ENCODE measurements around the gene EEF1AKMT3.

EEF1AKMT3 gene

GRCh38 chr12:57821474-57822214 lies 49.2 kb downstream of the EEF1AKMT3 start:
- no peak for DNase-seq

DNA sequence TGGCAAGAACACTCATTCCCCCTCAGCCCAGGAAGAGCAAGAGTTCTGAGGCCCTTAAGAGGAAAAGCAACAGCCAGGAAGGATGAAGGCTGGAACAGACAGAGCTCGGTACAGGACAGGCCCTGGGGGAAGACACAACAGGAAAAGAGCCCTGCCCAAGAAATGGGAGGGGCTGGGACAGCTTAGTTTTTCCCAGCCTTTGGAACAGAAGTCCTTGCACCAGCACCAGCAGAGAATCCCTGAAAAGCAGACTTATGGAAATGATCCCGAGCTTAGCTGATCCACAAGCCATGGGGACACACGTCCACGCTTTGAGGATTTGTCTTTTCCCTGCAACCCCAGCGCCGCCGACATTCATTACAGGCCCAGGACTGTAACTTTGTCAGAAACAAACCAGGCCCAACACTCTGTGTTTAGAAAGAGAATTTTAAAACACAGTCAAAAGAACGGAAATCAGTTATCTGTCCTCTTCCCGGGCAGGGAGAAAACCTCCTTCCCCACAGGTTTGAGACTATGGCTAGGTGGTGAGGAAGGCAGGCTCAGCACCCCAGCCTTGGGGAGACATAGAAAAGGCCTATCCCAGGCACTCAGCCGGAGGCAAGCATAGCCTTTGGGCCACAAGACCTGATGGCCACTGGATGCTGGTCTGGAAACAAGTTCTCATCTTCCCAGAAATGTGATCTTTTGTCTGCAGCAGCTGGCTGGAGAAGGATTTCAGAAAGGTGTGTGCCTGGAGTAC lies 50.1 kb downstream of the EEF1AKMT3 start:
- no peak for DNase-seq

GRCh38 chr12:57823131-57823907 lies 50.9 kb downstream of the EEF1AKMT3 start:
- DNase-seq, result no peak

DNA sequence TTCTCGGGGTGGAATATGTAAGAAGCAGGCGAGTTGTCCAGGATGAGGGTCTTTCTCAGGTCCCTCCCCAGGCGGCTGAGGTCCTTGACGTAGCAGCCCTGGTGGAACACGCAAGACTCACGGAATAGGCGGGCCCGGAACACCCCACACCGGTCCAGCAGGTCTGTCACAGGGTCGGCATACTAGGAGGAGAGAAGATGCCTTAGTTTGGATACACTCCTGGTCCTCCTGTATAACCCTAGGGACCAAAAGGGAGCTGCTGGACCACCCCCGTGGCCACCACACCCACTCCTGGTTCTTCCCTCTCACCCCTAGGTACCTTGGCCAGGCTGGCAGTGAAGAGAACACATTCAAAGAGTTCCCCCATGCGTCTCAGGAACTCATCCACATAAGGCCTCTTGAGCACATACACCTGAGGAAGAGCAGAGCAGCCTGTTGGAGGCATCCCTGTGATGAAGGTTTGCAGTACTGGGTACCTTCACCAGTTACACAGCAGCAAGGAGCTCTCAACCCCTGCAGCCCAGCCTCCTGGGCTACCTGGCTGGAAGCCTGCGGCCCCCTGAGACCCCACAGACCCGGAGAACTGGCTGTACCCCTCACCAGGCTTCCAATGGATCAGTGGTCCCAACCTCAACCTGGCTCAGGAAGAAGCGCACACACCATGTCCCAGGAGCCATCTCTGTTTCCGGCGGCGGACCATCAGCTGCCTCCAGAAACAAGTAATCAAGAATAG lies 51.7 kb downstream of the EEF1AKMT3 start:
- no peak for DNase-seq

DNA sequence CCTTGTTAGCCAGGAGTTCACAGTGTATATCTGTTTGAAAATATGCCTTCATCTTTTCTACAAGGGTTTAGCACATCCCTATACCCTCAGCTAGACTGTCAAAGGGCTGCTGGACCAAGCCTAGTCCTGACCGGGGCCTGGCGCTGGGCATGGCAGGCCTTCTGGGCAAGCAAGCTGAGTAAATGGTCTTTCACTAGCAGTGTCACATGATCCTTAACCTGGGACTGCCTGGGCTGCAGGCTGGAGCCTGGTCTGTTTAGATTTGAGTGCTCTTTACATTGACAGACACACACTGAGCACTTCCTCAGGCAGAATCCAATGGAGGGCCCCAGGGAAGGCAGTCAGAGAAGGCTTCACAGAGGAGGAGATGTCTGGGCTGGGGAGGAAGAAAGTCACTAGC lies 53.0 kb downstream of the EEF1AKMT3 start:
- no peak for DNase-seq

DNA sequence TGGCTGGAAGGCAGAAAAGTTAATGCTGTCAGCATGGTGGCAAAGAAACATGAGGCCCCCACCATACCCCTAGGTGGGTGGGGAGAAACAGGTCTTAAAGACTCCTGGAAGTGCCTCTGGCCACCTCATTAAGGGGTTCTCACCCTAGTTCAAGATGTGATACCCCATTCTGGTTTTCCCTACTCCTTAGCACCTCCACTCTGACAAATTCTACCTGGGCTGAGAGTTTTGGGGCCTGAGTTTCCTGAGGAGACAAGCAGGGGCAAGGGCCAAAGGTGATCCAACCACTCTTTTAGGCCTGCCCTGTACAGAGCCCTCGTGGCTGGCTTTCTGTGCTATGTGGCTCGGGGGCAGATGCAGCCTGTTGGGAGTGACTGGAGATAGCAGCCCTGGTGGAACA lies 54.0 kb downstream of the EEF1AKMT3 start:
- no peak for DNase-seq

GRCh38 chr12:57826966-57827365 lies 54.6 kb downstream of the EEF1AKMT3 start:
- DNase-seq, result no peak

DNA sequence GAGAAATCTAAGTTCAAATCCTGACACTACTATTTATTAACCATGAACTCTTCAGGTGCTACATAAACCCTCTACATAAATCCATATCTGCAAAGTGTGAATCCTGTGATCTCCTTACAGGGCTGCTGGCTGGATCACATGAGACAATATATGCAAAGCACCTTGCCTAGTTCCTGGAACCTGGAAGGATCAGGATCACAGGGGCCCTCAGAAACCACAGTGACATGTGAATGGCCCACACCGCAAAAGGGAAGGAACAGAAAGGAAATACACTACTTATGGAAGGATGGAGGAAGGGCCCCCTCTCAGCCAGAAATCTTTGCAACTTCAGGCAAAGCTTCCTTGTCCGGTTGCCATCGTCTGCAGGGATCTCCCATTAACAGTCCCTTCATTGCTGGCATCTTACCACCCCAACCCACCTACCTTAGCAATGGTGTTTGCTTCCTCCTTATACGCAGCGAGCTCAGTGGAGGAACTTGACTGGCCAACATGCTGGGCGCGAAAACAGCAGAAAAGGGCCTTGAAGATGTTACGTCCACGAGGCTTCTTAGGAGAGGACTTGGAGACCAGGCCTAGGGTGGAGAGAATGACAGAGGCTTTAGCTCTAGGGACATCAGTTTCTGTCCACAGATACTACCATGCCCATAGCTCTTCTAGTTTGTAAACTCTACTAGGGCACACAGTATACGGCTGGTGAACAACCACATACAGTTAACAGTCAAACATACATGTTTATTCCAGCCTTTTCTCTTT lies 56.8 kb downstream of the EEF1AKMT3 start:
- no peak for DNase-seq

DNA sequence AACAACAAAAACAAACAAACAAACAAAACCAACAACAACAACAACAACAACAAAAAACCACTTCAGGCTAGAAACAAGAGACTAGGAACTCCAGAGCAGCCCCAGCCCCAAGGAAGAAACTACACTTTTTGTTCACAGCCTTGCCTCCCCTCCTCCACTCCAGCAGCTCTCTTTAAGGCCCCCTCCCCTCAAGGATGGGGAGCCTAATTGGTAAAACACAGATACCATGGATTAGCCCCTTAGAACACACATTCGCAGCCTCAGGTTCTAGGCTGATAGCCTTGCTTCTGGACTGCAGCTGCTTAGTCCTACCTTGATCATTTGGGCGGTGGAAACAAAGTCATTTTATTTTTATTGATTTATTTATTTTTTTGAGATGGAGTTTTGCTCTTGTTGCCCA lies 58.0 kb downstream of the EEF1AKMT3 start:
- no peak for DNase-seq

Measured in NCI-H2171 treated with DMSO at 0.1 percent for 48 hours (cell line).